GM12874 (cell line): Measurements from ENCODE around the gene ELMO1.

Experiments
- CTCF ChIP-seq: IDR thresholded peaks from 2 replicates; pipeline ENCODE4 v1.5.1; 2011; ENCODE audit warnings: low read depth, mild to moderate bottlenecking, control low read depth, low read length, moderate library complexity; ENCODE audit not compliant: insufficient read depth

The ELMO1 gene

GRCh38 chr7:37342176-37342687, 106.4 kb downstream of the ELMO1 start:
- TF ChIP-seq CTCF, result no peak

GRCh38 chr7:37341033-37341630, 107.5 kb downstream of the ELMO1 start:
- no peak for TF ChIP-seq CTCF

- no peak for TF ChIP-seq CTCF
Measured at GRCh38 chr7:37338966-37339365, 109.7 kb downstream of the ELMO1 start.

DNA sequence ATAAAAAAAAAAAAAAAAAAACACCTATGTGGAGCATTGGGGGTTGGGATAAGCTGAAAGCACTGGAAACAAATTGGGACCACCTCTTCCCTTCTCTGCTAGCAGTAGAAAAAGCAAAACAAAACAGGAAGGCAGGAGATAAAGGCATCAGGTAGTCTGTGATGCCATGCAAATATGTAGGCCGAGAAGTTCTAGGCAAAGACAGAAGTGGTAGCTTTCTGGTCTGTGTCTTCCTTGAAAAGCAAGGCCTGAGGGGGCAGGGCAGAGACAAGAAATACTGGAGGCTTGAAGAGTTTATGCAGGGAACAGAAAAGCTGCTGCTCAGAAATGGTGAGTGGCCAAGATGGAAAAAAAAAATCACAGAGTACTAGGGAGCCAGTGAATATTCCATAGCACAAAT, 111.1 kb downstream of the ELMO1 start:
- TF ChIP-seq CTCF, result no peak

- no peak for TF ChIP-seq CTCF
Measured at GRCh38 chr7:37336259-37336658, 112.4 kb downstream of the ELMO1 start.

- TF ChIP-seq CTCF, result no peak
Measured at GRCh38 chr7:37333075-37333474, 115.6 kb downstream of the ELMO1 start.

- TF ChIP-seq CTCF, result no peak
Measured at GRCh38 chr7:37332243-37333016, 116.2 kb downstream of the ELMO1 start.
